ENCODE measurements around the gene TMEM120B.

Gene TMEM120B

GRCh38 chr12:121793838-121794533, 81.4 kb downstream of the TMEM120B start:
- H3K9me2 ChIP-seq (replicated peaks; ENCODE audit: low read depth, low read length), result no peaks in the 10 kb centered on the region
- H3K36me3 ChIP-seq (ENCODE audit: insufficient read depth, low read length), result 0 out of 2 replicates have a peak, but pooled peaks cover 5% of the 10 kb centered on the region
- TF ChIP-seq EZH2phosphoT487 (IDR thresholded peaks at IDR 0.05; ENCODE audit: borderline replicate concordance) (no peak), CTCF (conservative IDR thresholded peaks at IDR 0.05; ENCODE audit: low read length) (peak; percentile 98)
- H3K27me3 ChIP-seq (ENCODE audit: insufficient read depth, low read length, poor library complexity, severe bottlenecking), result no peaks in the 10 kb centered on the region
- H3F3A ChIP-seq (ENCODE audit: low read depth), result peaks cover 9% of the 10 kb centered on the region; the same call in 1 of the 2 replicates
- H3K79me2 ChIP-seq (ENCODE audit: insufficient read depth, low read length), result peaks cover 71% of the 10 kb centered on the region
- peak overlapping the region; percentile 76 for H2AFZ ChIP-seq (ENCODE audit: low read length)
- H3K4me3 ChIP-seq (ENCODE audit: low read length, poor library complexity, severe bottlenecking), result peak overlapping the region; percentile 94
- peak overlapping the region; percentile 95 for H3K4me2 ChIP-seq (ENCODE audit: low read depth, low read length, poor library complexity, severe bottlenecking)
- peak overlapping the region; percentile 95 for H3K9ac ChIP-seq (ENCODE audit: low read depth, low read length, poor library complexity, severe bottlenecking)
- H4K20me1 ChIP-seq (ENCODE audit: insufficient read depth, low read length, poor library complexity, severe bottlenecking), result peaks cover 52% of the 10 kb centered on the region
- H3K4me1 ChIP-seq (ENCODE audit: insufficient read depth, low read length, poor library complexity, severe bottlenecking), result peaks cover 50% of the 10 kb centered on the region
- no peaks in the 10 kb centered on the region for H3K9me3 ChIP-seq (ENCODE audit: insufficient read depth, low read depth, low read length)

- Histone ChIP-seq H3F3A (ENCODE audit: low read depth) (peaks cover 9% of the 10 kb centered on the region; the same call in 1 of the 2 replicates), H2AFZ (ENCODE audit: low read length) (no peak overlapping the region), H3K4me1 (ENCODE audit: insufficient read depth, low read length, poor library complexity, severe bottlenecking) (peaks cover 48% of the 10 kb centered on the region), H3K4me2 (ENCODE audit: low read depth, low read length, poor library complexity, severe bottlenecking) (peak overlapping the region; percentile 95), H3K9me3 (ENCODE audit: insufficient read depth, low read depth, low read length) (no peaks in the 10 kb centered on the region), H3K79me2 (ENCODE audit: insufficient read depth, low read length) (peaks cover 71% of the 10 kb centered on the region), H3K4me3 (ENCODE audit: low read length, poor library complexity, severe bottlenecking) (peak overlapping the region; percentile 70), H3K27me3 (ENCODE audit: insufficient read depth, low read length, poor library complexity, severe bottlenecking) (no peaks in the 10 kb centered on the region), H3K9ac (ENCODE audit: low read depth, low read length, poor library complexity, severe bottlenecking) (peak overlapping the region; percentile 57), H3K36me3 (ENCODE audit: insufficient read depth, low read length) (0 out of 2 replicates have a peak, but pooled peaks cover 5% of the 10 kb centered on the region), H4K20me1 (ENCODE audit: insufficient read depth, low read length, poor library complexity, severe bottlenecking) (peaks cover 50% of the 10 kb centered on the region), H3K9me2 (replicated peaks; ENCODE audit: low read depth, low read length) (no peaks in the 10 kb centered on the region)
- no peak for TF ChIP-seq EZH2phosphoT487 (IDR thresholded peaks at IDR 0.05; ENCODE audit: borderline replicate concordance)
- no peak for TF ChIP-seq CTCF (conservative IDR thresholded peaks at IDR 0.05; ENCODE audit: low read length)
Observed at GRCh38 chr12:121794534-121795033, 82.0 kb downstream of the TMEM120B start.

- Histone ChIP-seq H2AFZ (ENCODE audit: low read length) (no peak overlapping the region), H3K27me3 (ENCODE audit: insufficient read depth, low read length, poor library complexity, severe bottlenecking) (no peaks in the 10 kb centered on the region), H3F3A (ENCODE audit: low read depth) (peaks cover 7% of the 10 kb centered on the region; the same call in 1 of the 2 replicates), H3K9me2 (replicated peaks; ENCODE audit: low read depth, low read length) (no peaks in the 10 kb centered on the region), H4K20me1 (ENCODE audit: insufficient read depth, low read length, poor library complexity, severe bottlenecking) (peaks cover 49% of the 10 kb centered on the region), H3K4me3 (ENCODE audit: low read length, poor library complexity, severe bottlenecking) (peak overlapping the region; percentile 70), H3K9me3 (ENCODE audit: insufficient read depth, low read depth, low read length) (no peaks in the 10 kb centered on the region), H3K4me2 (ENCODE audit: low read depth, low read length, poor library complexity, severe bottlenecking) (peak overlapping the region; percentile 95), H3K4me1 (ENCODE audit: insufficient read depth, low read length, poor library complexity, severe bottlenecking) (peaks cover 43% of the 10 kb centered on the region), H3K79me2 (ENCODE audit: insufficient read depth, low read length) (peaks cover 75% of the 10 kb centered on the region), H3K9ac (ENCODE audit: low read depth, low read length, poor library complexity, severe bottlenecking) (peak overlapping the region; percentile 57), H3K36me3 (ENCODE audit: insufficient read depth, low read length) (0 out of 2 replicates have a peak, but pooled peaks cover 5% of the 10 kb centered on the region)
- TF ChIP-seq CTCF (conservative IDR thresholded peaks at IDR 0.05; ENCODE audit: low read length) (peak; percentile 97), EZH2phosphoT487 (IDR thresholded peaks at IDR 0.05; ENCODE audit: borderline replicate concordance) (no peak)
Observed at GRCh38 chr12:121795034-121795968, 82.7 kb downstream of the TMEM120B start.
